ENCODE data around the gene DNAJC11. TPM values are rescaled to one million over a fixed set of nuclear protein-coding genes. Genes with fewer than 3 reads are reported as not detected.
A peak's percentile ranks its signal among the peaks of the same experiment; 100 is the strongest.

DNAJC11 gene
- total RNA-seq, 2 donors from 2014 or later, result 64.7 to 71.1 TPM

DNA sequence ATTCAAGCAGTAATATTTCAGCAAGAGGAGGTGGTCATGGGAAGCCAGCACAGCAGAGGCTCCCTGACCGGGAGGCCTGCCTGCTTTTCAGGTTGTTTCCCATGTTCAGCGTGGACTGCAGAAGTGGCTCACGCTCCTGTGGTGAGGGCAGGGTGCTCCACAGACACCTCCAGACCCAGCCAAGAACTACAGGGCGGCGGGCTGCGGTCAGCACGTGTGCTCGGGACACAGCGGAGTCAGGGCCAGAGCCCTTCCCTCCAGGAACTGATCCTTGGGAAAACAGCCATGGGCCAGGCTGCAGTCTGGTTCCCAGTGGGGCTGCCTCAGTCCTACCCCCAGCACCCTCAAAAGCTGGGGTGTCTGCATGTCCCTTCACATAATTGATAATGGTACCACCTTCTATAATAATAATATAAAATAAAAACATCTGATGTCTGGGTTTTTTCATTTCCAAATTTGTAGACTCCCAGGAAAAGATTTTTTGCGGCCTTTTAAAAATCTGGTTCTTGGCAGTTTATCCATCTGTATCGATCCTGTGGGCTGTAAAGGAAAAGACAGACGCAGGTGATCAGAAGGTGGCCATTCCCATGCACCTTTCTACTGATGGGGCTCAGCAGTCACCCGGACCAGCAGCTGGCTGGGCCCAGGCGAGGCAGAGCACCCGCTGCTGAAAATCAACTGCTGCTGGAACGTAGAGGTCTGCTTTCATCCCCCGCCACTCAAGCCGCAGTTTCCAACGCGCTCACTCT, 66.3 kb downstream of the DNAJC11 start:
- no peaks in the 10 kb centered on the region for H3K4me1 Mint-ChIP-seq
- DNase-seq, result no peak
- H3K36me3 ChIP-seq (ENCODE audit: control insufficient read depth, insufficient read depth, low read length), result peaks cover 62% of the 10 kb centered on the region
- no peaks in the 10 kb centered on the region for H3K4me1 ChIP-seq (ENCODE audit: control insufficient read depth, insufficient read depth, low read length)
- H3K4me3 ChIP-seq (ENCODE audit: low read length), result no peak overlapping the region
- H3K27me3 ChIP-seq (ENCODE audit: control insufficient read depth, insufficient read depth, low read length, poor library complexity, severe bottlenecking), result no peaks in the 10 kb centered on the region
- TF ChIP-seq, protein P1, sequence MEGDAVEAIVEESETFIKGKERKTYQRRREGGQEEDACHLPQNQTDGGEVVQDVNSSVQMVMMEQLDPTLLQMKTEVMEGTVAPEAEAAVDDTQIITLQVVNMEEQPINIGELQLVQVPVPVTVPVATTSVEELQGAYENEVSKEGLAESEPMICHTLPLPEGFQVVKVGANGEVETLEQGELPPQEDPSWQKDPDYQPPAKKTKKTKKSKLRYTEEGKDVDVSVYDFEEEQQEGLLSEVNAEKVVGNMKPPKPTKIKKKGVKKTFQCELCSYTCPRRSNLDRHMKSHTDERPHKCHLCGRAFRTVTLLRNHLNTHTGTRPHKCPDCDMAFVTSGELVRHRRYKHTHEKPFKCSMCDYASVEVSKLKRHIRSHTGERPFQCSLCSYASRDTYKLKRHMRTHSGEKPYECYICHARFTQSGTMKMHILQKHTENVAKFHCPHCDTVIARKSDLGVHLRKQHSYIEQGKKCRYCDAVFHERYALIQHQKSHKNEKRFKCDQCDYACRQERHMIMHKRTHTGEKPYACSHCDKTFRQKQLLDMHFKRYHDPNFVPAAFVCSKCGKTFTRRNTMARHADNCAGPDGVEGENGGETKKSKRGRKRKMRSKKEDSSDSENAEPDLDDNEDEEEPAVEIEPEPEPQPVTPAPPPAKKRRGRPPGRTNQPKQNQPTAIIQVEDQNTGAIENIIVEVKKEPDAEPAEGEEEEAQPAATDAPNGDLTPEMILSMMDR (conservative IDR thresholded peaks at IDR 0.05), result no peak
- H3K27me3 Mint-ChIP-seq (ENCODE audit: insufficient read depth), result no peaks in the 10 kb centered on the region
- H3K27ac Mint-ChIP-seq, result no peak overlapping the region
- H3K4me3 Mint-ChIP-seq, result no peak overlapping the region
- H3K36me3 Mint-ChIP-seq (ENCODE audit: low read depth), result peaks cover 68% of the 10 kb centered on the region
- no peaks in the 10 kb centered on the region for H3K9me3 ChIP-seq (ENCODE audit: control insufficient read depth, low read length)
- no peak overlapping the region for H3K27ac ChIP-seq (ENCODE audit: low read depth, low read length)
- H3K9ac ChIP-seq (ENCODE audit: extremely low read depth, low read length, poor library complexity, severe bottlenecking), result no peak overlapping the region
- WGBS, 2 experiments (ENCODE audit: insufficient coverage in 1 of 2, insufficient read length in 1 of 2), result 94 to 95% methylated on average over 10 to 20 of the region's 20 CpGs
- no peaks in the 10 kb centered on the region for H3K9me3 Mint-ChIP-seq

DNA sequence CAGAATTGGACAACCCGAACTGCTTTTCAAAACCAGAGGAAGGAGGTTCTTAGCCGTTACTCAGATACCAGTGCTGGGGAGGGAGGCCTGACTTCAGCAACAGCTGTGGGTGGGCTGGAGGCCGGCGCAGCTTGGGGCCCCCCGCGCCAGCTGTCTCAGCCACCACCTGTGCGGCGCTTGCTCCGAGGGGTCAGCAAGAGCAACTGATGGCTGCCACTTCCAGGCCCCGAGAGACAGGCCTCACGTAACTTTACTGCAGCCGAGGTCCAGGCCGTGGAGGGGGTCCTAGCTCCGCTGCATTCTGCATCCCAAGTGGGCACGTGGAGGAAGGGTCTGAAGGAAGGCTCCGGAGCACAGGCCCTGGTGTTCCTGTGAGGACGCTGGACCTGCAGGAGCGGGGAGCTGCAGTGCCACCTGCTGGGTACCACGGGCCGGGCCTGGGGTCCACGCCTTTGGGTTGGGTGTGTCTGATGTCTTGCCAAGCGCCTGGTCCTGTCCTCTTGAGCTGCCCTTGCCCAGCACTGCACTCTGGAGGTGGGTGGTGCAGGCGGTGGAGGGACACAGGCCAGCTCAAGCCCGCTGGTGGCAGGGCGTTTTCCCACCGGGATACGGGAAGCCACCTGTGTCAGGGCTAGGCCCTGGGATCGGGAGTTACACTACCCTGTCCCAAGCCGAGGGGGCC, 67.1 kb downstream of the DNAJC11 start:
- 89 to 94% methylated on average over 18 to 29 of the region's 29 CpGs for WGBS, 2 experiments (ENCODE audit: insufficient coverage in 1 of 2, insufficient read length in 1 of 2)
- no peaks in the 10 kb centered on the region for H3K9me3 ChIP-seq (ENCODE audit: control insufficient read depth, low read length)
- Mint-ChIP-seq H3K27ac (peak overlapping the region; percentile 58), H3K4me3 (no peak overlapping the region), H3K36me3 (ENCODE audit: low read depth) (peaks cover 68% of the 10 kb centered on the region), H3K4me1 (no peaks in the 10 kb centered on the region), H3K9me3 (no peaks in the 10 kb centered on the region), H3K27me3 (ENCODE audit: insufficient read depth) (no peaks in the 10 kb centered on the region)
- peaks cover 61% of the 10 kb centered on the region for H3K36me3 ChIP-seq (ENCODE audit: control insufficient read depth, insufficient read depth, low read length)
- DNase-seq, result peak; percentile 89
- no peaks in the 10 kb centered on the region for H3K27me3 ChIP-seq (ENCODE audit: control insufficient read depth, insufficient read depth, low read length, poor library complexity, severe bottlenecking)
- no peaks in the 10 kb centered on the region for H3K4me1 ChIP-seq (ENCODE audit: control insufficient read depth, insufficient read depth, low read length)
- H3K4me3 ChIP-seq (ENCODE audit: low read length), result no peak overlapping the region
- H3K9ac ChIP-seq (ENCODE audit: extremely low read depth, low read length, poor library complexity, severe bottlenecking), result no peak overlapping the region
- no peak overlapping the region for H3K27ac ChIP-seq (ENCODE audit: low read depth, low read length)
- TF ChIP-seq, protein P1 (conservative IDR thresholded peaks at IDR 0.05), result peak; percentile 70

- DNase-seq, result no peak
- Histone ChIP-seq H3K4me1 (ENCODE audit: control insufficient read depth, insufficient read depth, low read length) (no peaks in the 10 kb centered on the region), H3K9me3 (ENCODE audit: control insufficient read depth, low read length) (no peaks in the 10 kb centered on the region), H3K27ac (ENCODE audit: low read depth, low read length) (no peak overlapping the region), H3K36me3 (ENCODE audit: control insufficient read depth, insufficient read depth, low read length) (peaks cover 59% of the 10 kb centered on the region), H3K4me3 (ENCODE audit: low read length) (no peak overlapping the region), H3K9ac (ENCODE audit: extremely low read depth, low read length, poor library complexity, severe bottlenecking) (no peak overlapping the region), H3K27me3 (ENCODE audit: control insufficient read depth, insufficient read depth, low read length, poor library complexity, severe bottlenecking) (no peaks in the 10 kb centered on the region)
- Mint-ChIP-seq H3K4me3 (no peak overlapping the region), H3K9me3 (no peaks in the 10 kb centered on the region), H3K27me3 (ENCODE audit: insufficient read depth) (no peaks in the 10 kb centered on the region), H3K36me3 (ENCODE audit: low read depth) (peaks cover 65% of the 10 kb centered on the region), H3K4me1 (no peaks in the 10 kb centered on the region), H3K27ac (no peak overlapping the region)
- TF ChIP-seq, protein P1 (conservative IDR thresholded peaks at IDR 0.05), result no peak
- 94% methylated on average over 22 to 29 of the region's 30 CpGs for WGBS, 2 experiments (ENCODE audit: insufficient coverage in 1 of 2, insufficient read length in 1 of 2)
These were observed 68.8 kb downstream of the DNAJC11 start for GRCh38 chr1:6632588-6633514.

All from endodermal cell (in vitro differentiated cells).